Tibial artery (tissue), 4 donors: ENCODE results near the gene SFI1.
A peak's percentile ranks its signal among the peaks of the same experiment; 100 is the strongest.

Experiments
- DNase-seq, 2 donors: peaks; one replicate each; pipeline ENCODE4 v3.0.0-alpha.2; 2019
- H3K27ac ChIP-seq, 2 donors: fragments of 200-600 bp; sonication (generic) in 1 of 2; 1 replicate in 1 of 2; 2 replicates in 1 of 2; pipeline ENCODE4 v1.5.1; 2018 to 2019; ENCODE audit warnings: mild to moderate bottlenecking in 1 of 2
- H3K27me3 ChIP-seq, 2 donors: fragments of 200-600 bp; sonication (generic) in 1 of 2; one replicate each; pipeline versions ENCODE4 v1.5.1 to v1.6.0; 2016 to 2019
- H3K36me3 ChIP-seq, 3 donors: fragments of 200-600 bp; sonication (generic) in 2 of 3; one replicate each; pipeline ENCODE4 v1.5.1; 2016 to 2019; ENCODE audit warnings: mild to moderate bottlenecking in 2 of 3
- H3K4me1 ChIP-seq, 4 donors: fragments of 200-600 bp; sonication (generic) in 2 of 4; 1 replicate in 3 of 4; 2 replicates in 1 of 4; pipeline ENCODE4 v1.5.1; 2016 to 2019
- H3K4me3 ChIP-seq, 2 donors: fragments of 200-600 bp; sonication (generic) in 1 of 2; 1 replicate in 1 of 2; 2 replicates in 1 of 2; pipeline ENCODE4 v1.5.1; 2018 to 2019; ENCODE audit warnings: mild to moderate bottlenecking in 2 of 2
- H3K9me3 ChIP-seq, 3 donors: fragments of 200-600 bp; sonication (generic) in 1 of 3; one replicate each; pipeline ENCODE4 v1.5.1; 2016 to 2019
- intact Hi-C: fragments of 100-400 bp; cut with DNase I; formaldehyde crosslinking; loops from one replicate; pipeline ENCODE4 v1.15.0; 2023; ENCODE audit warnings: low total_unique reads
- TF ChIP-seq, protein P1 (sequence below), 2 experiments: fragments of 200-600 bp in 1 of 2; fragments of 450-650 bp in 1 of 2; IDR thresholded peaks; one replicate each; pipeline ENCODE4 v1.5.1; 2017 to 2019; ENCODE audit warnings: antibody characterized with exemption in 2 of 2, mild to moderate bottlenecking in 1 of 2, moderate library complexity in 1 of 2

Gene SFI1

DNA sequence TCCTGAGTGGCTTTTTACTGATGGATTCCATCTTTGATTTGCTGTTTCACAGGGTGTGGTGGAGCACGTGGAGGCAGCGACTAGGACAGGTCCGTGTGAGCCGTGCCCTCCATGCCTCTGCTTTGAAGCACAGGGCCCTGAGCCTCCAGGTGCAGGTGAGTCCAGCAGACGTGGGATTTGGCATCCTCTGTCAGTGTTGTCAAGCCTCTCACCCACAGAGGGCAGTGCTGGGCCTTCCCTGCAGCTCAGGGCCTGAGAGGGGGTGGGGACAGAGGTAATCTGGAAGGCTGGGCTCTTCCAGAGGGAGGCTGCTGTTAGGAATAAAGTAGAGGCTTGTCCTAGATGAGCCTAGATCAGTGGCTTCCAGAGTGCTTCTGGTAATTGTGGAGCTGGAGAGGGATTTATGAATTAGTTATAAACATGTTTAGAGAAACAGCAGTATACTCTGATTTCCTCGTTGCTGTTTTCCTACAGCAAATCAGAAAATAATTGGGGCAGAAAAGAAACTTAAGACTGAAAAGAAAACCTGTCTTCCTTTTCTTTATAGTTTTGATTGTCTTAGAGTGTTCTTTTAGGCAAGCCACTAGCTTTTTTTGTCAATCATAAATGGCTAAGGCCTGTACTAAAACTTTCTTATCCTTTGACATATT lies 65.0 kb downstream of the SFI1 start:
- intact Hi-C loops = loop anchor here (5.0 kb wide), 1 partner anchor 71 kb away; no protein-coding TSS in a partner anchor
- H3K27ac ChIP-seq = peak overlapping the region; percentile 26
- TF ChIP-seq, protein P1, sequence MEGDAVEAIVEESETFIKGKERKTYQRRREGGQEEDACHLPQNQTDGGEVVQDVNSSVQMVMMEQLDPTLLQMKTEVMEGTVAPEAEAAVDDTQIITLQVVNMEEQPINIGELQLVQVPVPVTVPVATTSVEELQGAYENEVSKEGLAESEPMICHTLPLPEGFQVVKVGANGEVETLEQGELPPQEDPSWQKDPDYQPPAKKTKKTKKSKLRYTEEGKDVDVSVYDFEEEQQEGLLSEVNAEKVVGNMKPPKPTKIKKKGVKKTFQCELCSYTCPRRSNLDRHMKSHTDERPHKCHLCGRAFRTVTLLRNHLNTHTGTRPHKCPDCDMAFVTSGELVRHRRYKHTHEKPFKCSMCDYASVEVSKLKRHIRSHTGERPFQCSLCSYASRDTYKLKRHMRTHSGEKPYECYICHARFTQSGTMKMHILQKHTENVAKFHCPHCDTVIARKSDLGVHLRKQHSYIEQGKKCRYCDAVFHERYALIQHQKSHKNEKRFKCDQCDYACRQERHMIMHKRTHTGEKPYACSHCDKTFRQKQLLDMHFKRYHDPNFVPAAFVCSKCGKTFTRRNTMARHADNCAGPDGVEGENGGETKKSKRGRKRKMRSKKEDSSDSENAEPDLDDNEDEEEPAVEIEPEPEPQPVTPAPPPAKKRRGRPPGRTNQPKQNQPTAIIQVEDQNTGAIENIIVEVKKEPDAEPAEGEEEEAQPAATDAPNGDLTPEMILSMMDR (IDR thresholded peaks at IDR 0.05) = peak; percentile 67 to 76
- DNase-seq = peak; percentile 60 to 79
- H3K36me3 ChIP-seq = peaks cover 0 to 33% (median 0%) of the 10 kb centered on the region in 3 donors
- H3K27me3 ChIP-seq = no peaks in the 10 kb centered on the region
- no peaks in the 10 kb centered on the region for H3K9me3 ChIP-seq
- peaks cover 0 to 10% (median 5%) of the 10 kb centered on the region in 4 donors for H3K4me1 ChIP-seq
- no peak overlapping the region for H3K4me3 ChIP-seq

DNA sequence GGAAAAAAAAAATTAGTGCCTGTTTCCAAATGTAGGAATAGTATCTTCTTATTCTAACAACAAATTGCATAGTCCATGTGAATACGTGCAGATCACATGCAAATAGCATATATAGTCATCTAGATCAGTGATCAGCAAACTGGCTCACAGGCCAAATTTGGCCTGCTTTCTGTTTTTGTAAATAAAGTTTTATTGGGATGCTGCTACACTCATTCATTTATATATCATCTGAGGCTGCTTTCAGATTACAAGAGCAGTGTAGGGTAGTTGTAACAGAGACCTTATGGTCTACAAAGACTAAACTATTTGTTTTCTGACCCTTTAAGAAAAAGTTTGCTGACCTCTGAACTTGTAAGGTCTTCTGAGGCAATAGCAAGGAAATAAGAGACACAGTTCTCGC lies 65.6 kb downstream of the SFI1 start:
- Histone ChIP-seq H3K9me3 (no peaks in the 10 kb centered on the region), H3K36me3 (peaks cover 0 to 39% (median 0%) of the 10 kb centered on the region in 3 donors), H3K4me3 (no peak overlapping the region), H3K27ac (peak overlapping the region; percentile 26), H3K4me1 (peaks cover 0 to 10% (median 5%) of the 10 kb centered on the region in 4 donors), H3K27me3 (no peaks in the 10 kb centered on the region)
- intact Hi-C loops = loop anchor here (5.0 kb wide), 1 partner anchor 70 kb away; no protein-coding TSS in a partner anchor
- no peak for DNase-seq
- TF ChIP-seq, protein P1 (IDR thresholded peaks at IDR 0.05) = no peak

DNA sequence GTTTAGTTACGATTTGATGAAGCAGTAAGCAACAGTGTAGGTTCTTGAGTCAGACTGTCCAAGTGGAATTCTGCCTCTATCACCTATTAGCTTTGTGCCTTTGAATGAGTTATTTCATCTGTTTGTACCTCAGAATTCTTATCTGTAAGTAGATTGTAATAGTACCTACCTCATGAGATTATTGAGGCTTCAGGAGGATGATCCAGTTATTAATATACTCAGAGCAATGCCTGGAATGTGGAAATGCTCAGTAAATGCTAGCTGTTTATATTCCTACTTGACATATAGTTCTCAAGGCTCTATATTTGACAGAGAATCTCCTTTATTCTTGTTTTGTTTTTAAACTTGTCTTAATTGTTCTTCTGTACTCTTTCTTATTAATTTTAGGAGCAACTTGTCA lies 70.1 kb downstream of the SFI1 start:
- intact Hi-C loops = no loop called here
- no peak for DNase-seq
- Histone ChIP-seq H3K4me1 (peaks cover 0 to 6% (median 2%) of the 10 kb centered on the region in 4 donors), H3K27me3 (no peaks in the 10 kb centered on the region), H3K4me3 (no peak overlapping the region), H3K36me3 (peaks cover 0 to 17% (median 0%) of the 10 kb centered on the region in 3 donors), H3K27ac (no peak overlapping the region), H3K9me3 (no peaks in the 10 kb centered on the region)
- TF ChIP-seq, protein P1 (IDR thresholded peaks at IDR 0.05) = no peak

DNA sequence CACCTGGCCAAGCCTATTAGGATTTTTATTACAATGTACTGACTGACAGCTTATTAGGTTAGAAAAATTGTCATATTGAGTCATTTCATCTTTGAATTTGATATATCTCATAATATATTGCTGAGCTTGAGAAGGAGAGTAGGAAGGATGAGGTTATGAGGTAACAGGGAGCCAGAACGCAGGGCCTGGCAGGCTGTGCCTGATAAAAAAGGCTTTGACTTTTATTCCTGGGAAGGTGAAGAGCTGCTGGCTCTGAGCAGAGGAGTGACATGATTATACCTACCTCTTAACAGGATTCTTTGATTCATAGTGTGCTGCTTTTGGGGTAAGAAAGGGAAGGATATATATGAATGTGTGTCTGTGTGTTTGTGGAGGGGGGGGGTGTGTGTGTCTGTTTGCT lies 70.9 kb downstream of the SFI1 start:
- Histone ChIP-seq H3K36me3 (peaks cover 0 to 21% (median 0%) of the 10 kb centered on the region in 3 donors), H3K4me3 (no peak overlapping the region), H3K4me1 (no peaks in the 10 kb centered on the region), H3K27me3 (no peaks in the 10 kb centered on the region), H3K9me3 (no peaks in the 10 kb centered on the region), H3K27ac (no peak overlapping the region)
- DNase-seq = no peak
- TF ChIP-seq, protein P1 (IDR thresholded peaks at IDR 0.05) = no peak
- intact Hi-C loops = no loop called here

DNA sequence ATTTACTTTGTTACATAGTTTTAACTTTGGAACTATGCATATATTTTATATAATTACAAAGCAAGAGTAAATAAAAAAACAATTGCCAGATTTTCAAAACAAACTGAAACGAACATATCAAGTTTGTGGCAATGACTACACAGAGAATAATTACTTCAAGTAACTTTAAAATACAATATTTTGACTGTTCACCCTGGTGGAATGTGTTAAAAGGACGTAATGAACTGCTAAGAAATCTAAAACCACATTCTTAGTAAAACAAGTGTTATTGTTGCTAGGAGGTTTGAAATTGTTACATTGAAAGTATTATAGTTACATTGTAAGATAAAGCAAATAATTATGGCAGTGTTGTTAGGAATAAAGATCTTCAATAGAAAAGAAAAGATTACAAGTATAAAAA lies 71.4 kb downstream of the SFI1 start:
- no peaks in the 10 kb centered on the region for H3K27me3 ChIP-seq
- no peaks in the 10 kb centered on the region for H3K4me1 ChIP-seq
- intact Hi-C loops = no loop called here
- no peak for DNase-seq
- no peak overlapping the region for H3K27ac ChIP-seq
- H3K4me3 ChIP-seq = no peak overlapping the region
- H3K36me3 ChIP-seq = peaks cover 0 to 21% (median 0%) of the 10 kb centered on the region in 3 donors
- TF ChIP-seq, protein P1 (IDR thresholded peaks at IDR 0.05) = no peak
- H3K9me3 ChIP-seq = no peaks in the 10 kb centered on the region
